Activated CD8-positive, alpha-beta memory T cell treated with anti-CD3 and anti-CD28 coated beads for 36 hours (primary cell): Measurements from ENCODE around the gene LRP10. TPM values are rescaled to one million over a fixed set of nuclear protein-coding genes. Genes with fewer than 3 reads are reported as not detected.

Experiments used
- CTCF ChIA-PET: fragments of 350-600 bp; sonication (Branson Sonifier 250); formaldehyde crosslinking; loops from one replicate; lab custom pipeline; 2021; ENCODE audit warnings: antibody characterized with exemption; lab: Charles Lee
- POLR2A ChIA-PET: fragments of 350-600 bp; sonication (Branson Sonifier 250); formaldehyde crosslinking; loops from one replicate; lab custom pipeline; 2021; ENCODE audit warnings: antibody characterized with exemption; lab: Charles Lee
- total RNA-seq, 2 experiments: library from RNA; stranded (reverse); gene quantifications; one replicate each; pipeline ENCODE4 v1.2.3, GENCODE V29; 2021

The LRP10 gene
- total RNA-seq, 2 experiments from 2014 or later: 28.1 to 28.5 TPM

DNA sequence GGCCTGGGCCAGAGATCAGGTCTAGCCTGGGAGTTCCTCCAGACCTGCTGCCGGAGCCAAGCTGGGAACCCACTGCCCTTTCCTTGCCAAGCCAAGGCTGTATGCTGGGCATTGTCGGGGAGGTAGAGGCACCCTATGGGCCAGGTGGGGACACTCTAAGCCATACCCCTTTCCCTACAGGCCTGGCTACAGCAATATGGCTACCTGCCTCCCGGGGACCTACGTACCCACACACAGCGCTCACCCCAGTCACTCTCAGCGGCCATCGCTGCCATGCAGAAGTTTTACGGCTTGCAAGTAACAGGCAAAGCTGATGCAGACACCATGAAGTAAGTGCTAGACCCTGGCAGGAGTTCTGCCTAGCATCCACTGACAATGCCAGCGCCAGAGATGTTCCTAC, 30.2 kb upstream of the LRP10 start:
- CTCF ChIA-PET: no interaction called here
- POLR2A ChIA-PET: no interaction called here

DNA sequence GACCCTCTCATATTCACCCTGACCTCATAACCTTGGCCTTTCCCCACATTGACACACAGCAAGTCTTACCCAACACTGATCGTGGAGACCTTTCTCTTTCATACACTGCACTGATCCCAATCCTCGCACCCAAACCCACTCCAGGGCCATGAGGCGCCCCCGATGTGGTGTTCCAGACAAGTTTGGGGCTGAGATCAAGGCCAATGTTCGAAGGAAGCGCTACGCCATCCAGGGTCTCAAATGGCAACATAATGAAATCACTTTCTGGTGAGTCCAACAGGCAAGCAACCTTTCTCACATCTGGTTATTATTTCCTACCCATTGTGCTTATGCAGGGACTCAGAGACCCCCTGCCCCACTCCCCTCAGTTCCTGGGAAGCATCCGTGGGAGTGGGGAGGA, 29.8 kb upstream of the LRP10 start:
- CTCF ChIA-PET: no interaction called here
- POLR2A ChIA-PET: no interaction called here

GRCh38 chr14:22842211-22843122, 29.1 kb upstream of the LRP10 start:
- ChIA-PET CTCF (interaction anchor here (1.0 kb wide), 1 partner anchor 9 kb away, joined by 3 read pairs; no protein-coding TSS in a partner anchor), POLR2A (no interaction called here)

DNA sequence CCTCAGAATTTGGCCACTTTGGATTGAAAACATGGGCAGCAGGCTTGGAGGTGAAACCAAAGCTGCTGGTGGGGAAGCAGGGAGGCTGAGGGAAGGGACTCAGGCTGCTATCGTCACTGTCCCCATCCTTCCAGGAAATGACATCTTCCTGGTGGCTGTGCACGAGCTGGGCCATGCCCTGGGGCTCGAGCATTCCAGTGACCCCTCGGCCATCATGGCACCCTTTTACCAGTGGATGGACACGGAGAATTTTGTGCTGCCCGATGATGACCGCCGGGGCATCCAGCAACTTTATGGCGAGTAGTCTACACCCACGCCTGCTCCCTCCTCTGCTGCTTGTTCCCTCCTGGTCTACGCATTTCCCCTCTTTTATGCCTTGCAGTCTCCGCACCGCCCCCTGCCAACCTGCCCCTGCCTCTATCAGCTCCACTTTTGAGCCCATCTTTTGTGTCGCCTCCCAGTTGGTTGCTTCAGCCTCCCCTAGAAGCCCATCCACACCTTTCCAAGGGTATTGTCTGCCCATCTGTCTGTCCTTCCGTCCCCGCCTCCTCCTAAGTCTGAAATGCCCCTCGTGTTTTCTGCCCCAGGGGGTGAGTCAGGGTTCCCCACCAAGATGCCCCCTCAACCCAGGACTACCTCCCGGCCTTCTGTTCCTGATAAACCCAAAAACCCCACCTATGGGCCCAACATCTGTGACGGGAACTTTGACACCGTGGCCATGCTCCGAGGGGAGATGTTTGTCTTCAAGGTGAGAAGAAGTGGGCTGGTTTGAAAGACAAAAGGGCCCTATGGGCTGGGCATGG, 28.2 kb upstream of the LRP10 start:
- ChIA-PET POLR2A (no interaction called here), CTCF (interaction anchor here (1.0 kb wide), 1 partner anchor 8 kb away, joined by 3 read pairs; no protein-coding TSS in a partner anchor)

- ChIA-PET CTCF (interaction anchor here (1.2 to 1.4 kb wide), 3 partner anchors 9 to 22 kb away, joined by 3 to 6 read pairs (median 4); no protein-coding TSS in a partner anchor), POLR2A (no interaction called here)
Measured at GRCh38 chr14:22844221-22845102, 27.1 kb upstream of the LRP10 start.

DNA sequence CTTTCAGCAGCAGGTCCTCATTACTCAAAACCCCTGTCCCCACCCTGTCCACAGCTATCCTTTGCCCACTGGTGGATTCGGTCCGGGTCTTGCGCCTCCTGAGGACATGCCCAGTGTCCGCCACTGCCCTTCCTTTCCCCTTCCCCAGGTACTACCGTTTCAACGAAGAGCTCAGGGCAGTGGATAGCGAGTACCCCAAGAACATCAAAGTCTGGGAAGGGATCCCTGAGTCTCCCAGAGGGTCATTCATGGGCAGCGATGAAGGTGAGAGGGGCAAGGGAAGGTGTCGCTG, 26.5 kb upstream of the LRP10 start:
- ChIA-PET CTCF (interaction anchor here (1.2 to 1.4 kb wide), 3 partner anchors 8 to 22 kb away, joined by 3 to 6 read pairs (median 4); no protein-coding TSS in a partner anchor), POLR2A (no interaction called here)

- POLR2A ChIA-PET: no interaction called here
- CTCF ChIA-PET: interaction anchor here (0.6 to 1.2 kb wide), 2 partner anchors 9 to 63 kb away, joined by 3 to 4 read pairs; no protein-coding TSS in a partner anchor
Measured at GRCh38 chr14:22845821-22846625, 25.5 kb upstream of the LRP10 start.

GRCh38 chr14:22846811-22847307, 24.7 kb upstream of the LRP10 start:
- ChIA-PET POLR2A (no interaction called here), CTCF (no interaction called here)

DNA sequence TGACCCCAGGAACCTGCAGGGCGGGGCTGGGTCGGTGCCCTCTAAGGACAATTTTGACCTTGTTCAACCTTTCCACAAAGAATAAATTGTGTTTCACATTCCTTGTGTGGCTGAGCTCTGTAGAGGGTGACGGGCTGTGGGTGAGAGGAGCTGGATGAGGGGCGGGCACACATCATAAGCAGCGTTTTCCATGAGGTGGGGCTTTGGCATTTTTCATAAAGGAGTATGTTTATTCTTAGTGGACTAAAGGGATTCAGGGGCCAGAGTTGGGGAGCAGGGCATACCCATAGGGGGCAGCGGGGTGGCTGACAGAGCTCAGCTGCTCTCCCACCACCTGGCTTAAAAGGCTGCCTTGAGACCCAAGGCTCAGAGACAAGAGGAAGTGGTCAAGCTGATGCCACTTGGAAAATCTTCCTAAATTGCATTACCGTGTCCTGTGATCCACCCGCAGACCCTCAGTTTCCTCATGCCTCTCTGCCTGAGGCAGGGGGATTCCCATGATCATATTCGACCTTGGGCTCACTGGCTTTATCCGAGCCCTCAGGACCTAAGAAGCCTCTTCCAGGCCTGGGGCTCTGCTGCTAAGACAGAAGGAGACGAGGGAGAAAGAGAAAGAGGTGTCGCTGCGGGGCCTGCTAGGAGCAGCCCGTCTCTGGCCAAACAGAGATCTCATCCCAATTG, 23.7 kb upstream of the LRP10 start:
- POLR2A ChIA-PET: no interaction called here
- CTCF ChIA-PET: interaction anchor here (0.5 kb wide), 1 partner anchor 18 kb away, joined by 3 read pairs; no protein-coding TSS in a partner anchor

DNA sequence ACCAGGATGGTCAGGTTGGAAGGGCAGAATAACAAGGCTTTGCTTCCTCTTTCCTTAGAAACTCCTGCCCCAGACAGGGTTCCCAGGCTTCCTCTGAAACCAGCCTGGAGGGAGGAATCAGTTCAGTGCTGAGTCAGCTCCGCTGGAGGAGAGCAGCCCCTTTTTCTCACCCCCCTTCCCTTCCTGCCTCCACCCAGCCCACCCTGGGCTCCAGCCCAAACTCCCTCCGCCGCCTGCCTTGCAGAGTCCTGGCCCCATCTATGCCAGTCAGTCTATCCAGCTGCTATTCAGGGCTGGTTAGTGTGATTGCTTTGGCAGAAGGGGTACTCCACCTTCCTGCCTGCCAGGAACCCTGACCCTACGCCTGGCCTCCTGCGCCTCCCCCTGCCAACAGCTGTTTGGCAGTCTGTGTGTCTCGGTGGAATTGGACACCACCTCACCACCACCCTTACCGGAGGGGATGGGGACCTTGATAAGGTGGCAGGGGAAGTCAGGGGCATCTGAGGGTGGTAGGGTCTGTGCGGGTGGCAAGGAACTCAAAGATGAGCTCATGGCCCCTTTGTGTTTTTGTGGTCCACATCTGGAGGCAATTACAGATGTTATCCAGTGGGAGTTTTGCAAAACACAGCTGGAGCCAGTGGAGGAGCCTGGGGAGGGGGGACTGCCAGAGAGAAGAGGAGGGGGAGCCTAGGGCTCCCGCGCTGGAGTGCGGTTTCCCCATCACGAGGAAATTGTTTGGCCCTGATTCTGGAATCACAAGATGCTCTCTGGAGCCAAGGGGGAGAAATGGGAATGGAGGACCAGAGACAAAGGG, 23.0 kb upstream of the LRP10 start:
- CTCF ChIA-PET: interaction anchor here (0.7 to 7.6 kb wide), 2 partner anchors 13 to 24 kb away, joined by 4 to 94 read pairs; no protein-coding TSS in a partner anchor
- POLR2A ChIA-PET: interaction anchor here (0.9 kb wide), 1 partner anchor 13 kb away, joined by 3 read pairs; no protein-coding TSS in a partner anchor

- CTCF ChIA-PET: interaction anchor here (0.7 to 7.6 kb wide), 4 partner anchors 12 to 277 kb away, joined by 4 to 94 read pairs (median 47); partner anchors contain the start of gene MRPL52
- POLR2A ChIA-PET: interaction anchor here (0.9 to 1.6 kb wide), 2 partner anchors 13 to 19 kb away, joined by 3 read pairs; no protein-coding TSS in a partner anchor
Measured at GRCh38 chr14:22849212-22849819, 22.2 kb upstream of the LRP10 start.

DNA sequence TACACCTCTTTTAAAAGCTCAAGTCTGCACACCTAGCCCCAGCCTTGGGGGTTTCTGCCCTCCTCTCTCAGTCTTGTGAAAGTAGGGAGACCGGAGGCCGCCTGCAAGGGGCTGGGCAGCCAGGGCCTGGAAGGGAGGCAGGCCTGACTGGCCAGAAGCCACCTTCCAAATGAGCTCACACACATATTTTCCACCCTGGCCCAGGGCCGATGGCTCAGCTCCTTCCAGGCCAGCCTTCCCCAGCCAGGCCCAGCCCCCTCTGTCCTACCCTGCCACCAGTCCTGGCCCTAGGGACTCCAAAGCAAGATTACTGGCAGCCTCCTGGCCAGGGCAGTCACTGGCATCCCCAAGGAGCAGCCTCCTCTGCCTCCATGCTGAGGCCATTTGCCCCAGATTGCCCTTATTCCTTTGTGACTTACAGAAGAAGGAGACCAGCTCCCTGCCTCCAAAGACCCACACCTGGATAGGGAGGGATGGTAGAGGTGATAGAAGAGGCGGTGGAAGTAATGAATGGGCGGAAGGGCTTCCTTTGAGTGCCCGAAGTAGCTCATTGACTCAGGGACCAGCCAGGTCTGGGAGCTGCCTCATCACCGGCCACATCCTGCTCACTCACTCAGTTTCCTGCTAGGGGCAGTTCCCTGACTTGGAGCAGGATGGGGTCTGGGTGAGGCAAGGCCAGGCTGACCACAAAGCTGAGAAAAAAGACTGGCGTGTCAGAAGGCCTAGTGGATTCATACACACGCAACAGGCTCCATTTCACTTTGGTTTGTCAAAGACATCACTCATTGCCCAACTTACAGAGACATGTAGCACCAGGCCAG, 20.4 kb upstream of the LRP10 start:
- ChIA-PET POLR2A (interaction anchor here (0.6 to 1.6 kb wide), 3 partner anchors 12 to 295 kb away, joined by 3 read pairs; no protein-coding TSS in a partner anchor), CTCF (interaction anchor here (1.0 to 7.6 kb wide), 9 partner anchors 8 to 290 kb away, joined by 3 to 94 read pairs (median 5); partner anchors contain the start of genes LRP10 and MRPL52)

GRCh38 chr14:22852178-22852577, 19.4 kb upstream of the LRP10 start:
- POLR2A ChIA-PET: interaction anchor here (1.1 kb wide), 1 partner anchor 296 kb away, joined by 3 read pairs; no protein-coding TSS in a partner anchor
- CTCF ChIA-PET: interaction anchor here (0.7 to 7.6 kb wide), 24 partner anchors 8 to 314 kb away, joined by 3 to 94 read pairs (median 4); partner anchors contain the start of genes LRP10, MMP14 and MRPL52

GRCh38 chr14:22852599-22852939, 19.0 kb upstream of the LRP10 start:
- CTCF ChIA-PET: interaction anchor here (0.7 to 7.6 kb wide), 28 partner anchors 8 to 315 kb away, joined by 3 to 94 read pairs (median 4); partner anchors contain the start of genes LRP10, MMP14 and MRPL52
- POLR2A ChIA-PET: interaction anchor here (1.1 kb wide), 1 partner anchor 296 kb away, joined by 3 read pairs; no protein-coding TSS in a partner anchor
